Thymus (tissue), 11 donors: ENCODE measurements around the gene DYNLT2. TPM values are rescaled to one million over a fixed set of nuclear protein-coding genes. Genes with fewer than 3 reads are reported as not detected.

Source experiments
- DNase-seq, 9 donors: peaks; one replicate each; pipeline ENCODE4 v3.0.0-alpha.2; 2013; ENCODE audit warnings: low spot score in 9 of 9, low read depth in 6 of 9, missing footprints in 1 of 9
- H3K27ac ChIP-seq, 2 donors: one replicate each; pipeline ENCODE4 v1.5.1; 2013; ENCODE audit warnings: control low read depth in 1 of 2, low read depth in 1 of 2, low read length in 1 of 2, mild to moderate bottlenecking in 1 of 2, moderate library complexity in 1 of 2
- H3K27me3 ChIP-seq, 2 donors: one replicate each; pipeline ENCODE4 v1.5.1; 2013; ENCODE audit warnings: low read length in 1 of 2; ENCODE audit not compliant: control insufficient read depth in 2 of 2, insufficient read depth in 1 of 2
- H3K36me3 ChIP-seq, 2 donors: one replicate each; pipeline ENCODE4 v1.5.1; 2013; ENCODE audit warnings: low read length in 1 of 2, mild to moderate bottlenecking in 1 of 2, moderate library complexity in 1 of 2; ENCODE audit not compliant: control insufficient read depth in 2 of 2, insufficient read depth in 2 of 2
- H3K4me1 ChIP-seq, 2 donors: one replicate each; pipeline ENCODE4 v1.5.1; 2013; ENCODE audit warnings: low read length in 2 of 2; ENCODE audit not compliant: control insufficient read depth in 2 of 2, insufficient read depth in 2 of 2
- H3K4me3 ChIP-seq, 2 donors: one replicate each; pipeline ENCODE4 v1.5.1; 2013; ENCODE audit warnings: low read length in 2 of 2, control low read depth in 1 of 2, mild to moderate bottlenecking in 1 of 2
- H3K9me3 ChIP-seq, 2 donors: one replicate each; pipeline ENCODE4 v1.5.1; 2013; ENCODE audit warnings: low read length in 1 of 2, mild to moderate bottlenecking in 1 of 2; ENCODE audit not compliant: control insufficient read depth in 2 of 2, insufficient read depth in 1 of 2
- WGBS: extraction: QIAGEN DNeasy Blood & Tissue Kit; methylation state at CpG from one replicate; pipeline ENCODE4 v1.1.7; 2013; 5-methylcytosine and 5-hydroxymethylcytosine counted together
- polyA plus RNA-seq: library from polyadenylated mRNA; stranded (reverse); fragments of 200-250 nt; gene quantifications from one replicate; pipeline ENCODE4 v1.2.3, GENCODE V29; 2013
- total RNA-seq: library from RNA; stranded (reverse); fragments of 120-200 nt; gene quantifications from one replicate; pipeline ENCODE4 v1.2.4, GENCODE V29; 2013
- donor health status: healthy.

DYNLT2 gene
- total and polyA plus RNA-seq, 2 donors = 6.6 to 8.9 TPM

DNA sequence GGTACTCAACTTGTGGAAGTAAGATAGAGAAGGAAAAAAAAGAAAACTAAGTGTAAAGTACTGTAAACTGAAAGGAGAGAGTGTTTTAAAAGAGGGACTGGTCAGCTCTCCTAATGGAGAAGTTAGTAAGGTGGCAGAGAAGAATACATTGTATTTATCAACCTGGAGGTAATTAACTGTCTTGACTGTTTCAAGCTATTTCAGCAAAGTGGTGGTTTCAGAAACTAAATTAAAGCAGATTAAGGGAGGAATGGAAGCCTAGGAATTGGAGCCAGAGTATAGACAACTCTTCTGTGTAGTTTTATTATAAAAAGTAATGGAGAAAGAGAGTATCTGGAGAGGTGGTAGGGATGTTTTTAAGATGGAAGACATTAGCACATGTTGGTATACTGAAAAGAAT lies 24.4 kb downstream of the DYNLT2 start:
- Histone ChIP-seq H3K4me1 (peaks cover 6 to 9% of the 10 kb centered on the region in 2 donors), H3K9me3 (no peaks in the 10 kb centered on the region), H3K36me3 (no peaks in the 10 kb centered on the region), H3K27me3 (peaks cover 0 to 5% of the 10 kb centered on the region in 2 donors), H3K27ac (no peak overlapping the region), H3K4me3 (no peak overlapping the region)
- DNase-seq = no peak

- Histone ChIP-seq H3K4me3 (no peak overlapping the region), H3K36me3 (no peaks in the 10 kb centered on the region), H3K27ac (no peak overlapping the region), H3K4me1 (peaks cover 6 to 9% of the 10 kb centered on the region in 2 donors), H3K27me3 (peaks cover 0 to 5% of the 10 kb centered on the region in 2 donors), H3K9me3 (no peaks in the 10 kb centered on the region)
- 99% methylated on average over 1 of the region's 1 CpG for WGBS
- no peak for DNase-seq
Observed at GRCh38 chr6:169726049-169726400, 25.3 kb downstream of the DYNLT2 start.

DNA sequence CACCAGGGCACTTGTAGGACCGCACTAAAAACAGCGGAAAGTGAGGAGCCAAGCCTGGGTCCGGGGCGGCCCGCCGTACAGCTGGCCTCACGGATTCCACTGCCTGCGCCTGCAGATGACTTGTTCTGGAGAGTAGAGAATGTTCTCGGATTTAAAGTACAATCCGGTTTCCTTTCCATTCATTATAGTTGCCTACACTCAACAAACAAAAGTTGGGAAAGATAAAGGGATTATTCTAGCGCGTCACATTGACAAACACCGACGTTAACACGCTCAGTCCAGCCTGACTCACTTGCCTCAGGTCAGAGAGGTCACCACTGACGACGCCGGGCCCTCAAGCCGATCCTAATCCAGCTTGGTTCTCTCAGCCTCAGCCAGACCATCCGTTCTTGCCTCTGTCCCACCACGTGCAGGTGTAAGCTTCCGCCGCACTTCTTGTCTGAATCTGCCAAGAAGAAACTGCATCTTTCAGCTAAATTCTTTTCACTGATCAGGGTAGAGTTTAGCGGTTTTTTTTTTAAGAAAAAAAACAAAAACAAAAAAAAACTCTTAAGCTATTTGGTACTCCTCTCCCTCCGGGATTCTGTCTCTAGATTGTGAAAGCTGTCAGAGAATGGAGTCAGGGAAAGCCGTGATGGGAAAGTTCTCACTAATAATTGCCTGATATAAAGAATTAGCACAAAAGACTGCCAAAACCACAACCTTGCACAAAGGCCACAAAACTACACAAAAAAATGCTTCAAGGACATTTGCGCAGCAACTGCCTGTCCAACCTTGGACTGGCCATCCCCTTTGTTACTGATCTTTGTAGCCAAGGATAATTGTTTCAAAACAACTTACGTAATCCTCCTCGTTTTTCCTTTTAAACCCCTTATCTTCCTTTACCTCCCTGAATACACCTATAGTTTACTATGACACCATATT lies 26.0 kb downstream of the DYNLT2 start:
- H3K27ac ChIP-seq = peak overlapping the region; percentile 65 to 93
- H3K9me3 ChIP-seq = no peaks in the 10 kb centered on the region
- peak in 6 of 9 donors; percentile 21 to 75 (median 32) for DNase-seq
- peak overlapping the region; percentile 59 to 90 for H3K4me3 ChIP-seq
- peaks cover 6 to 9% of the 10 kb centered on the region in 2 donors for H3K4me1 ChIP-seq
- H3K27me3 ChIP-seq = peaks cover 0 to 5% of the 10 kb centered on the region in 2 donors
- 28% methylated on average over 29 of the region's 29 CpGs for WGBS
- H3K36me3 ChIP-seq = no peaks in the 10 kb centered on the region

- Histone ChIP-seq H3K9me3 (no peaks in the 10 kb centered on the region), H3K27me3 (peaks cover 0 to 5% of the 10 kb centered on the region in 2 donors), H3K4me3 (peak within 1 kb of the TSS; percentile 69 to 90), H3K4me1 (peaks cover 6 to 9% of the 10 kb centered on the region in 2 donors), H3K27ac (peak within 1 kb of the TSS; percentile 91 to 98), H3K36me3 (no peaks in the 10 kb centered on the region)
- DNase-seq = peak in 6 of 9 donors; percentile 42 to 76 (median 56)
- WGBS = under 1% methylated on average over 87 of the region's 89 CpGs
Observed at GRCh38 chr6:169724494-169725124, 26.8 kb downstream of the DYNLT2 start, which contains the start of gene PHF10. TSS of gene PHF10 (minus strand) at chr6:169724500. CDS start at chr6:169723931, 569 bp downstream.

GRCh38 chr6:169723991-169724493 lies 27.3 kb downstream of the DYNLT2 start:
- peak in 5 of 9 donors; percentile 21 to 55 (median 25) for DNase-seq
- Histone ChIP-seq H3K9me3 (no peaks in the 10 kb centered on the region), H3K27me3 (peaks cover 0 to 5% of the 10 kb centered on the region in 2 donors), H3K36me3 (peaks cover 0 to 3% of the 10 kb centered on the region in 2 donors), H3K27ac (peak overlapping the region in 1 of 2 donors; percentile 98), H3K4me1 (peaks cover 6 to 9% of the 10 kb centered on the region in 2 donors), H3K4me3 (peak overlapping the region in 1 of 2 donors; percentile 90)
- WGBS = under 1% methylated on average over 80 of the region's 89 CpGs

- peak overlapping the region; percentile 91 to 98 for H3K27ac ChIP-seq
- H3K4me1 ChIP-seq = peaks cover 6 to 9% of the 10 kb centered on the region in 2 donors
- H3K36me3 ChIP-seq = peaks cover 0 to 3% of the 10 kb centered on the region in 2 donors
- H3K9me3 ChIP-seq = no peaks in the 10 kb centered on the region
- H3K4me3 ChIP-seq = peak overlapping the region; percentile 69 to 90
- peak in 7 of 9 donors; percentile 44 to 81 (median 50) for DNase-seq
- WGBS = under 1% methylated on average over 70 of the region's 70 CpGs
- peaks cover 0 to 5% of the 10 kb centered on the region in 2 donors for H3K27me3 ChIP-seq
Observed at GRCh38 chr6:169723200-169723909, 28.0 kb downstream of the DYNLT2 start.

GRCh38 chr6:169722362-169723199 lies 28.8 kb downstream of the DYNLT2 start:
- H3K27me3 ChIP-seq = peaks cover 0 to 5% of the 10 kb centered on the region in 2 donors

More at GRCh38 chr6:169722362-169723199, 28.8 kb downstream of the DYNLT2 start:
- Histone ChIP-seq H3K36me3 (peaks cover 0 to 3% of the 10 kb centered on the region in 2 donors), H3K9me3 (no peaks in the 10 kb centered on the region), H3K27ac (peak overlapping the region; percentile 91 to 98), H3K4me1 (peaks cover 6 to 9% of the 10 kb centered on the region in 2 donors), H3K4me3 (peak overlapping the region; percentile 69 to 90)
- 8% methylated on average over 22 of the region's 22 CpGs for WGBS
- DNase-seq = peak in 3 of 9 donors; percentile 37 to 44 (median 41)
